Panc1 (cell line): ENCODE data around the gene ZNF316. TPM values are rescaled to one million over a fixed set of nuclear protein-coding genes. Genes with fewer than 3 reads are reported as not detected.

Experiments
- ATAC-seq: fragments of 200-7000 bp; cut with Tn5 transposase; 2 replicates; pipeline ENCODE4 v1.9.1; 2020; ENCODE audit warnings: mild to moderate bottlenecking, moderate library complexity
- BruUV-seq: library from RNA; stranded (reverse); fragments of 400-500 nt; replicated peaks from 2 replicates; lab custom pipeline; 2021; lab: Mats Ljungman, UMichigan
- CTCF ChIA-PET: fragments of 300-600 bp; sonication (Branson Sonifier 250); formaldehyde crosslinking; loops from one replicate; lab custom pipeline; 2022; ENCODE audit warnings: antibody characterized with exemption; lab: Charles Lee
- POLR2A ChIA-PET: fragments of 300-600 bp; sonication (Branson Sonifier 250); formaldehyde crosslinking; loops from one replicate; lab custom pipeline; 2022; ENCODE audit warnings: antibody characterized with exemption; lab: Charles Lee
- DNase-seq: peaks from one replicate; pipeline ENCODE4 v3.0.0-alpha.2; 2010; ENCODE audit warnings: low read depth, low spot score
- H3K27ac ChIP-seq: 2 replicates; pipeline ENCODE4 v1.5.1; 2011; ENCODE audit warnings: mild to moderate bottlenecking, low read length, inconsistent platforms
- H3K27me3 ChIP-seq: fragments of 200-500 bp; sonication (Bioruptor generic); 2 replicates; pipeline ENCODE4 v1.6.0; 2014; ENCODE audit warnings: low read length, inconsistent platforms; ENCODE audit not compliant: control insufficient read depth, insufficient read depth
- H3K36me3 ChIP-seq: fragments of 200-500 bp; sonication (Bioruptor generic); 2 replicates; pipeline ENCODE4 v1.5.1; 2014; ENCODE audit warnings: inconsistent platforms, mild to moderate bottlenecking, low read length, moderate library complexity; ENCODE audit not compliant: control insufficient read depth, insufficient read depth
- H3K4me1 ChIP-seq: 2 replicates; pipeline ENCODE4 v1.5.1; 2011; ENCODE audit warnings: inconsistent platforms, mild to moderate bottlenecking, low read length, moderate library complexity; ENCODE audit not compliant: control insufficient read depth, insufficient read depth
- H3K4me3 ChIP-seq, 2 experiments: 2 replicates each; pipeline ENCODE4 v1.5.1; 2011 to 2012; ENCODE audit warnings: low read depth in 2 of 2, low read length in 2 of 2, mild to moderate bottlenecking in 2 of 2, inconsistent platforms in 1 of 2, moderate library complexity in 1 of 2
- H3K9me3 ChIP-seq: fragments of 200-500 bp; sonication (Bioruptor generic); 2 replicates; pipeline ENCODE4 v1.5.1; 2014; ENCODE audit warnings: low read depth, mild to moderate bottlenecking, inconsistent platforms, low read length, moderate library complexity; ENCODE audit not compliant: control insufficient read depth, insufficient read depth
- CTCF ChIP-seq: fragments of 450-650 bp; IDR thresholded peaks from 2 replicates; pipeline ENCODE4 v1.5.1; 2017; ENCODE audit warnings: mild to moderate bottlenecking
- POLR2AphosphoS5 ChIP-seq: IDR thresholded peaks from 2 replicates; pipeline ENCODE4 v1.6.1; 2012; ENCODE audit warnings: mild to moderate bottlenecking, low read depth, low read length, moderate library complexity
- REST ChIP-seq, 2 experiments: IDR thresholded peaks; 2 replicates each; pipeline ENCODE4 v1.6.1; 2011 to 2012; ENCODE audit warnings: low read depth in 2 of 2, control low read depth in 1 of 2, low read length in 1 of 2, mild to moderate bottlenecking in 1 of 2, moderate library complexity in 1 of 2; ENCODE audit not compliant: insufficient read depth in 1 of 2
- SIN3A ChIP-seq: IDR thresholded peaks from 2 replicates; pipeline ENCODE4 v1.6.1; 2012; ENCODE audit warnings: low read depth, mild to moderate bottlenecking, low read length, moderate library complexity, borderline replicate concordance; ENCODE audit not compliant: insufficient read depth
- TCF7L2 ChIP-seq: IDR thresholded peaks from 2 replicates; pipeline ENCODE4 v1.6.1; 2011; ENCODE audit warnings: mild to moderate bottlenecking, low read depth, low read length, inconsistent platforms
- in situ Hi-C: cut with HindIII; loops from 2 replicates; pipeline ENCODE4 v1.10.0; 2016; ENCODE audit warnings: low sequenced_read_pairs, low pct_unique_long_range_greater_than_20kb
- intact Hi-C: fragments of 100-400 bp; cut with micrococcal nuclease; formaldehyde crosslinking; loops from one replicate; pipeline ENCODE4 v1.10.0; 2022; ENCODE audit not compliant: unreplicated experiment
- total RNA-seq: library from RNA; stranded (reverse); gene quantifications from one replicate; pipeline ENCODE4 v1.2.1, GENCODE V29; 2021; ENCODE audit not compliant: unreplicated experiment

ZNF316 gene
- total RNA-seq, 1 experiment from 2014 or later = 37.8 TPM

GRCh38 chr7:6691609-6692106 is 54.5 kb downstream of the ZNF316 start:
- ATAC-seq (no peak), DNase-seq (no peak)
- ChIA-PET POLR2A (no interaction called here), CTCF (no interaction called here)
- H3K27ac ChIP-seq = no peak overlapping the region
- no peak for TF ChIP-seq REST (IDR thresholded peaks at IDR 0.05; ENCODE audit: insufficient read depth in 1 of 2, low read depth in 2 of 2, low read length in 1 of 2)
- TF ChIP-seq SIN3A = no peak
- TF ChIP-seq POLR2AphosphoS5 = no peak
- TF ChIP-seq CTCF = no peak
- TF ChIP-seq TCF7L2 = no peak
- H3K9me3 ChIP-seq = peaks cover 99% of the 10 kb centered on the region
- no peaks in the 10 kb centered on the region for H3K27me3 ChIP-seq
- H3K4me1 ChIP-seq = no peaks in the 10 kb centered on the region
- in situ Hi-C loops (loop anchor here (5.0 kb wide), 1 partner anchor 59 kb away; no protein-coding TSS in a partner anchor), intact Hi-C loops (no loop called here)
- no TSS peak for BruUV-seq
- no peak overlapping the region for H3K4me3 ChIP-seq
- H3K36me3 ChIP-seq = peaks cover 70% of the 10 kb centered on the region

- Histone ChIP-seq H3K36me3 (peaks cover 38% of the 10 kb centered on the region), H3K4me3 (no peak overlapping the region), H3K4me1 (no peaks in the 10 kb centered on the region), H3K27ac (no peak overlapping the region), H3K9me3 (peaks cover 82% of the 10 kb centered on the region), H3K27me3 (no peaks in the 10 kb centered on the region)
- BruUV-seq = no TSS peak
- ATAC-seq (no peak), DNase-seq (no peak)
- POLR2A ChIA-PET = interaction anchor here (0.6 kb wide), 1 partner anchor 110 kb away, joined by 3 read pairs; no protein-coding TSS in a partner anchor
- CTCF ChIA-PET = no interaction called here
- TF ChIP-seq CTCF (no peak), TCF7L2 (no peak), SIN3A (no peak), REST (IDR thresholded peaks at IDR 0.05; ENCODE audit: insufficient read depth in 1 of 2, low read depth in 2 of 2, low read length in 1 of 2) (no peak), POLR2AphosphoS5 (no peak)
- intact Hi-C loops = no loop called here
- in situ Hi-C loops = no loop called here
Measured at GRCh38 chr7:6700793-6701192, 63.7 kb downstream of the ZNF316 start.
